Activated naive CD4-positive, alpha-beta T cell treated with anti-CD3 and anti-CD28 coated beads, Interleukin-2, amount 10 ng/mL, durations not matched to agents 7 days and 5 days (primary cell): ENCODE measurements around the gene PRR33.
"Not testable (repeated sequence)": the region's sequence is repeated elsewhere in the genome, so short reads cannot be mapped to it uniquely, and the experiment has no call there.

ENCODE experiments used
- CTCF ChIA-PET: fragments of 350-600 bp; sonication (Branson Sonifier 250); formaldehyde crosslinking; loops from one replicate; lab custom pipeline; 2021; ENCODE audit warnings: antibody characterized with exemption; lab: Charles Lee
- DNase-seq: peaks from one replicate; pipeline ENCODE4 v3.0.0-alpha.2; 2020
- H3K27ac Mint-ChIP-seq: one replicate; pipeline ENCODE4 v1.8.0; 2021; ENCODE audit warnings: mild to moderate bottlenecking, moderate library complexity, mixed read lengths
- H3K27me3 Mint-ChIP-seq: one replicate; pipeline ENCODE4 v1.8.0; 2021; ENCODE audit warnings: mild to moderate bottlenecking, mixed read lengths
- H3K36me3 Mint-ChIP-seq: one replicate; pipeline ENCODE4 v1.8.0; 2021; ENCODE audit warnings: mixed read lengths
- H3K4me1 Mint-ChIP-seq: one replicate; pipeline ENCODE4 v1.8.0; 2021; ENCODE audit warnings: mixed read lengths
- H3K4me3 Mint-ChIP-seq: one replicate; pipeline ENCODE4 v1.8.0; 2021; ENCODE audit warnings: mild to moderate bottlenecking, moderate library complexity, mixed read lengths
- H3K9me3 Mint-ChIP-seq: one replicate; pipeline ENCODE4 v1.8.0; 2021; ENCODE audit warnings: mixed read lengths

PRR33 gene

GRCh38 chr11:1891831-1892115 lies at the start of gene PRR33:
TSS of gene PRR33 (minus strand) at chr11:1891895. CDS start at chr11:1890584, 1,311 bp downstream.
- Mint-ChIP-seq H3K27me3 (peaks cover 14% of the 10 kb centered on the region), H3K27ac (peak within 1 kb of the TSS; percentile 38), H3K4me1 (peaks cover 42% of the 10 kb centered on the region), H3K36me3 (peaks cover 26% of the 10 kb centered on the region), H3K4me3 (peak within 1 kb of the TSS; percentile 68), H3K9me3 (peaks cover 4% of the 10 kb centered on the region)
- no peak for DNase-seq
- CTCF ChIA-PET, result interaction anchor here (2.5 to 2.8 kb wide), 2 partner anchors 10 to 30 kb away, joined by 9 to 10 read pairs; no protein-coding TSS in a partner anchor

DNA sequence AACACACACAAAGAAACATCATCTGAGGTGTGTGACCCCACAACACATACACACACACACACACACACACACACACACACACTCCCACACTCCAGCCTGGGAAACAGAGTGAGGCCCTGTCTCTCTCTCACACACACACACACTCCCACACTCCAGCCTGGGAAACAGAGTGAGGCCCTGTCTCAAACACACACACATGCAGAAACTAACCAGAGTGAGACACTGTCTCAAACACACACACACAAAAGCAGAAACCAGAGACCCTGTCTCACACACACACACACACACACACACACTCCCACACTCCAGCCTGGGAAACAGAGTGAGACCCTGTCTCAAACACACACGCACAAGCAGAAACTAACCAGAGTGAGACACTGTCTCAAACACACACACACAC lies 48.1 kb upstream of the PRR33 start:
- peak overlapping the region; percentile 60 for H3K27ac Mint-ChIP-seq
- H3K27me3 Mint-ChIP-seq, H3K36me3 Mint-ChIP-seq, H3K9me3 Mint-ChIP-seq, H3K4me3 Mint-ChIP-seq, CTCF ChIA-PET, H3K4me1 Mint-ChIP-seq: not testable (repeated sequence)
- peak; percentile 17 for DNase-seq

GRCh38 chr11:1939006-1939625 lies 47.4 kb upstream of the PRR33 start:
- DNase-seq, result peak; percentile 27
- H3K4me3 Mint-ChIP-seq, result no peak overlapping the region
- peaks cover 15% of the 10 kb centered on the region for H3K27me3 Mint-ChIP-seq
- no peaks in the 10 kb centered on the region for H3K9me3 Mint-ChIP-seq
- peaks cover 4% of the 10 kb centered on the region for H3K4me1 Mint-ChIP-seq
- CTCF ChIA-PET, result no interaction called here
- no peak overlapping the region for H3K27ac Mint-ChIP-seq
- no peaks in the 10 kb centered on the region for H3K36me3 Mint-ChIP-seq

DNA sequence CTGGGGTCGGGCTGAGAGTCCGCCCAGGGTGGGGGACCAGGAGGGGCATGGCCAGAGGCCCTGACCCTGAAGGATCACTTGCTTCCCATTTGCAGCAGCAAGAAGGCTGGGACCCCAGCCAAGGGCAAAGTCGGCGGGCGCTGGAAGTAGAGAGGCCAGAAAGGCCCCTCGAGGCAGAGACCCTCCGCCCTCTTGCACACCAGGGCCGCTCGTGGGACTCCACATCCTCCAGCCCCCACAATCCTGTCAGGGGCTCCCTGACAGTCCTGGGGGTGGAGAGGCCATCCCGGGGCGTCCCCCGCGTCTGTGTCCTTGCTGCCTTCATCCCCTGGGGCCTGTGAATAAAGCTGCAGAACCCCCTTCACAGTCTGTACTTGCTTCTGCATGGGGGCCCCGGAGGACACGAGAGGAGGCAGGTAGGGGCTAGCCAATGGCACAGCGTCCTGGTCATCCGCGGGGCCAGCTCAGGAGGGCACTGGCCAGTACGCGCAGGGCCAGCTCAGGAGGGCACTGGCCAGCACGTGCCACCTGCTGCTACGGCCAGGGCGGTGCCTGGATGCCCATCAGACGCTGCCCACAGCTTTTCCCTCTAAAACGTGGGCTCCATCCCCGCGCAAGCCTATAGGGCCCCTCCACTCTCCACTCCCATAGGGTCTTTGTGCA lies 46.8 kb upstream of the PRR33 start:
- H3K27me3 Mint-ChIP-seq, result peaks cover 18% of the 10 kb centered on the region
- H3K4me3 Mint-ChIP-seq, result no peak overlapping the region
- no peak overlapping the region for H3K27ac Mint-ChIP-seq
- peaks cover 4% of the 10 kb centered on the region for H3K4me1 Mint-ChIP-seq
- CTCF ChIA-PET, result no interaction called here
- H3K9me3 Mint-ChIP-seq, result no peaks in the 10 kb centered on the region
- H3K36me3 Mint-ChIP-seq, result no peaks in the 10 kb centered on the region
- peak; percentile 19 for DNase-seq

- CTCF ChIA-PET, result interaction anchor here (0.6 kb wide), 1 partner anchor 56 kb away, joined by 3 read pairs; no protein-coding TSS in a partner anchor
- Mint-ChIP-seq H3K9me3 (no peaks in the 10 kb centered on the region), H3K27me3 (peaks cover 24% of the 10 kb centered on the region), H3K36me3 (no peaks in the 10 kb centered on the region), H3K4me3 (no peak overlapping the region), H3K4me1 (peaks cover 4% of the 10 kb centered on the region), H3K27ac (no peak overlapping the region)
- DNase-seq, result peak; percentile 18
Measured at GRCh38 chr11:1937616-1938342, 46.1 kb upstream of the PRR33 start.

DNA sequence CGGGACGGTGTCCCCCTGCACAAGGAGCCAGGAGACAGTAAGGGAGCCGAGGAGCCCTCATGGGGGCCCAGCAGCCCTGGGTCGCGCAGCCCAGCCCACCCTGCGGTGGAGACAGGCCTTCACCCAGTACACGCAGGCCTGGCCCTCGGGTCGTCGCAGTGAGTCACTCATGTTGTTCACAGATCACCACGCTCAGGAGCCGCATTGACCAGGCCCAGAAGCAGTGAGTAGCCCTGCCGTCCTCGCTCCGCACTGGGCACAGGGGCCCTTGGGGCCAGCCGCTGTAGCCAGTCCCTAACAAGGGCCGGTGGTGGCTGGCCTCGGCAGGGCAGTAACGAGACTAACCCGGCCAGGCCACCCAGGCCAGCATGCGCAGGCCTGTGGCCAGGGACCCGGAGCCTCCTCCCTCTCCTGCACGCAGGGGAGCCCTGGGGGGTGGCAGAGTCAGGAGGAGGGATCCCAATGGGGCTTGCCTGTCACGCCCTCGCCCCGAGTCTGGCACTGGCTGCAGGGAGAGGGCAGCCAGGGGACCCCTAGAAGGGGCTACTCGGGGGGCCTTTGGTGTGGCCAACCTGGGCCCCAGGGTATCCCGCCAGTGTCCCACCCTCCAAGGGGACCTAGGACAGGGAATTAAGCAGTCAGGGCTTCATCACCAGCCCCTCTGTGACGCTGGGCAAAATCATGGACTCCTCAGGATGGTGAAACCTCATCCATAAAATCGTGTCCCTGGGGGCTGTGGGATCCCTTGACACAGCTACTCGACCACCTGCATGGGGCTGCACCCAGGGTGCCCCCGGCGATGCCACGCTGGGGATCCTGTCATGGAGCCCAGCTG lies 45.3 kb upstream of the PRR33 start:
- Mint-ChIP-seq H3K27ac (no peak overlapping the region), H3K4me3 (no peak overlapping the region), H3K27me3 (peaks cover 32% of the 10 kb centered on the region), H3K9me3 (no peaks in the 10 kb centered on the region), H3K36me3 (no peaks in the 10 kb centered on the region), H3K4me1 (peaks cover 4% of the 10 kb centered on the region)
- peak; percentile 18 for DNase-seq
- CTCF ChIA-PET, result interaction anchor here (0.6 to 1.2 kb wide), 2 partner anchors 55 kb away, joined by 3 read pairs; no protein-coding TSS in a partner anchor

- peaks cover 4% of the 10 kb centered on the region for H3K4me1 Mint-ChIP-seq
- H3K27ac Mint-ChIP-seq, result no peak overlapping the region
- H3K36me3 Mint-ChIP-seq, result no peaks in the 10 kb centered on the region
- H3K27me3 Mint-ChIP-seq, result peaks cover 40% of the 10 kb centered on the region
- CTCF ChIA-PET, result interaction anchor here (1.2 kb wide), 1 partner anchor 54 kb away, joined by 3 read pairs; no protein-coding TSS in a partner anchor
- H3K4me3 Mint-ChIP-seq, result no peak overlapping the region
- DNase-seq, result peak; percentile 17
- no peaks in the 10 kb centered on the region for H3K9me3 Mint-ChIP-seq
Measured at GRCh38 chr11:1936072-1936780, 44.5 kb upstream of the PRR33 start.

DNA sequence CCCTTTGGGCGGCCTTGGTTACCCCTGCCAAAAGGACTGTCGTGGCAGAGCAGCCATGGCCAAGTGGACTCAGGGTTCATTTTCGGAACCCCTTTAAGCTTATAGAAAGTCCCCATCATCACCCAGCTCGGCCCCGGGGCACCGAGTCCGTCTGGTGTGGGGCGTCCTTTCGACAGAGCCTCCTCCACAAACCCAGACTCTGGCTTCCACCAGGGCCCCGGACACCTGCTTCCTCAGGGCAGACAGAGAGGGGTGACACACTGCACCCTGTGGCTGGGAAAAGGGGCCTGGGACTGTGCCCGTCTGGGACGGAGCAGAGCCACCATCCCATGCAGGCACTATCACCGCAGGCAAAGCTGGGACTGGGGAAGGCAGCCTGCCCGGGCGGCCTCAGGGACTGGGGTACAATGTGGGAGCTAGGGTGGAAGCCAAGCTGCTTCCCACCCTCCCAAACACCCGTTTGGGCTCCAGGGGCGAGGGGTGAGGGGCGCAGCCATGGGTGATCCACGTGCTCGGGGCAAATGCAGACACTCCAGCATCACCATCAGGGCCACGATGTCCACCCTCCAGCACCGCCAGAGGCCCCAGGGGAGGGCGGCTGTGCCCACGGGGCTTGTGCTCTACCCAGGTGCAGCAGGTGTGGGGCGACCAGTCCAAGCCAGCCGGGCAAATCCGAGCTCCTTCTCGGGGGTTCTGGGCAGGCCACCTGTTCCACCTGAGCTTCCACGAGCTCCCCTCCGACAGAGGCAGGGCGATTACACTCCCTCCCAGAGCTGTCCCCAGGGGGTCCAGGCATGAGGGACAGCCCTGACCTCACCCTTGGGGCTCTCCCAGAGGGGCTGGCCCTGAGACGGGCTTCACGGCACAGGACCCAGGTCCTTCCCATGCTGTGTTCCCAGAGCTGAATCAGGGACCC lies 43.7 kb upstream of the PRR33 start:
- H3K4me3 Mint-ChIP-seq, result no peak overlapping the region
- no peak overlapping the region for H3K27ac Mint-ChIP-seq
- no peaks in the 10 kb centered on the region for H3K9me3 Mint-ChIP-seq
- H3K36me3 Mint-ChIP-seq, result no peaks in the 10 kb centered on the region
- CTCF ChIA-PET, result interaction anchor here (1.2 kb wide), 1 partner anchor 53 kb away, joined by 3 read pairs; no protein-coding TSS in a partner anchor
- peak; percentile 16 for DNase-seq
- peaks cover 44% of the 10 kb centered on the region for H3K27me3 Mint-ChIP-seq
- peaks cover 4% of the 10 kb centered on the region for H3K4me1 Mint-ChIP-seq

DNA sequence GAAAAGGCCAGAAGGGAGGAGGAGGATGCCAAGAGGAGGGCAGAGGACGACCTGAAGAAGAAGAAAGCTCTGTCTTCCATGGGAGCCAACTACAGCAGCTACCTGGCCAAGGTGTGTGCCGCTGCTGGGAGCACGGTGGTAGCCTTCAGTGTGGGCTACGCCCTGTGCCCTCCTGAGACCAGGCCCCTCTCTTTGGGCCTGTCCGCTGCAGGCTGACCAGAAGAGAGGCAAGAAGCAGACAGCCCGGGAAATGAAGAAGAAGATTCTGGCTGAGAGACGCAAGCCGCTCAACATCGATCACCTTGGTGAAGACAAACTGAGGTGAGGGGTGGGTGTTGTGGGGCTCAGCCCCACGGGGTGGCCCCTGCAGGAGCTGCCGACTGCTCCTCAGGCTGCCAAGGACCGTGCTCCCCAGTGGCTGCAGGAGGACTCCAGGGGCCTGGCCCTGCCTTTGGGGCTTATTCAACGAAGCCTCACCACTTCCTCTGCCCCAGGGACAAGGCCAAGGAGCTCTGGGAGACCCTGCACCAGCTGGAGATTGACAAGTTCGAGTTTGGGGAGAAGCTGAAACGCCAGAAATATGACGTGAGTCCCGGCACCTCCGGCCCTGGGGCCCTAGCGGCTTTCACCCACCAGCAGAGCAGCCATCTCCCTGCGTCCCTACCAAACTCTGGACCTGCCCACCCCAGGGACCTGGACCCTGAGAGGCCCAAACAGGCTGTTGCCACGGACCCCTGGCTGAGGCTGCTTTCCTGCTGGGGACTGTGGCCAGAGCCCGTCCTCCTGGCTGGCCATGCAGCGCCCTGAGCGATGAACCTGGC lies 42.9 kb upstream of the PRR33 start:
- no peaks in the 10 kb centered on the region for H3K9me3 Mint-ChIP-seq
- H3K4me3 Mint-ChIP-seq, result no peak overlapping the region
- DNase-seq, result peak; percentile 17
- no peaks in the 10 kb centered on the region for H3K36me3 Mint-ChIP-seq
- CTCF ChIA-PET, result no interaction called here
- H3K4me1 Mint-ChIP-seq, result peaks cover 4% of the 10 kb centered on the region
- peaks cover 52% of the 10 kb centered on the region for H3K27me3 Mint-ChIP-seq
- H3K27ac Mint-ChIP-seq, result no peak overlapping the region

DNA sequence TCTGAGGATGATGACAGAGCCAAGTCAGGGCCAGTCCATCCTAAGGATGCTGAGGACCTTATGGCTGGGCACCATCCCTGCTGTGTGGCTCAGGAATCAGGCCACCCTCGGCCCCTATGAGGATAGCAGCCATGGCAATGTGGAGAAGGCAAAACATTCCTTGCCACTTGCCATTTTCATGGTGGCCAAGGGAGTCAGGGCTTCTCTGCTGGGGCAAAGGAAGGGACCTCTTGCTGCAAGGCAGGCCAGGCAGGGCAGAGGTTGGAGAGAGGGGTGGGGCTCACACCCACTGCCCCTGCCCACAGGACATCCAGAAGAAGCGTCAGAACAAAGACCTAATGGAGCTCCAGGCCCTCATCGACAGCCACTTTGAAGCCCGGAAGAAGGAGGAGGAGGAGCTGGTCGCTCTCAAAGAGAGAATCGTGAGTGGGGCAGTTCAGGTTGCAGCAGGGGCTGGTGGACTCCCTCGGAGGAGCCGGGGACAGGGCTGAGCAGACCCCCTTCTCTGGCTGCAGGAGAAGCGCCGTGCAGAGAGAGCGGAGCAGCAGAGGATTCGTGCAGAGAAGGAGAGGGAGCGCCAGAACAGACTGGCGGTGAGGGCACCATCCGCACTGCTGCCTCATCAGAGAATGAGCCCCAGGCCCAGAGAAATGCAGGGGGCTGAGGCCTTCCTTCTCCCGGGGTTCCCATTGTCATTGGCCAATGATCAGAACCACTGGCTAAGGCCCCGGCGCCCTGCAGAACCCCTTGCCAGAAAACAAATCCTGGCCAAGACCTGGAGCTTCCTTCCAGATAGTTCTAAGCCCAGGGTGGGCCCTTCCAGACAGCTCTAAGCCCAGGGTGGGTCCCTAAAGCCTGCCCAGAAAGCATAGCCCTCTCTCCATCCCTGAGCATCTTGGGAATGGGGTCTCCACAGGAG lies 42.0 kb upstream of the PRR33 start:
- CTCF ChIA-PET, result no interaction called here
- Mint-ChIP-seq H3K9me3 (no peaks in the 10 kb centered on the region), H3K36me3 (no peaks in the 10 kb centered on the region), H3K27ac (no peak overlapping the region), H3K4me1 (no peaks in the 10 kb centered on the region), H3K27me3 (peaks cover 52% of the 10 kb centered on the region), H3K4me3 (no peak overlapping the region)
- DNase-seq, result peak; percentile 15

- no peaks in the 10 kb centered on the region for H3K36me3 Mint-ChIP-seq
- H3K27ac Mint-ChIP-seq, result no peak overlapping the region
- H3K9me3 Mint-ChIP-seq, result no peaks in the 10 kb centered on the region
- DNase-seq, result no peak
- H3K4me1 Mint-ChIP-seq, result no peaks in the 10 kb centered on the region
- H3K4me3 Mint-ChIP-seq, result no peak overlapping the region
- CTCF ChIA-PET, result no interaction called here
- peaks cover 56% of the 10 kb centered on the region for H3K27me3 Mint-ChIP-seq
Measured at GRCh38 chr11:1932681-1933080, 41.0 kb upstream of the PRR33 start.
